ENCODE results near the gene FBXO22. TPM values are rescaled to one million over a fixed set of nuclear protein-coding genes. Genes with fewer than 3 reads are reported as not detected.
A peak's percentile ranks its signal among the peaks of the same experiment; 100 is the strongest.

Gene FBXO22
- total RNA-seq (2016; rRNA removed; fragmentation: Illumina TruSeq; extraction: Trizol) (112 and 179 TPM in 2 replicates), polyA plus RNA-seq (2011; rRNA removed) (42.5 and 45.7 TPM in 2 replicates), polyA minus RNA-seq (2011; rRNA and poly(A)+ RNA removed; ENCODE audit: low replicate concordance) (79.9 and 90.6 TPM in 2 replicates), Bru-seq, nascent RNA (percentile 92 among the genes with signal in this experiment), BruChase-seq, experiment 1, labeled RNA remaining after a 6-hour chase (percentile 84 among the genes with signal in this experiment), BruChase-seq, experiment 2, labeled RNA remaining after a 2-hour chase (percentile 94 among the genes with signal in this experiment)
- 21.5 and 24.9 TPM in 2 replicates for total RNA-seq (2016; cell fraction: cytosol; rRNA removed; fragmentation: Illumina TruSeq; extraction: Trizol; ENCODE audit: low read depth)
- 120 and 197 TPM in 2 replicates for total RNA-seq (2016; cell fraction: insoluble cytoplasmic fraction; rRNA removed; fragmentation: Illumina TruSeq; extraction: Trizol)
- total RNA-seq (2016; cell fraction: membrane; rRNA removed; fragmentation: Illumina TruSeq; extraction: Trizol): 48.5 and 56.0 TPM in 2 replicates
- 74.1 and 87.3 TPM in 2 replicates for total RNA-seq (2016; cell fraction: nucleus; rRNA removed; fragmentation: Illumina TruSeq; extraction: Trizol)
- polyA plus RNA-seq (2011; cell fraction: cytosol; rRNA removed): 29.7 and 36.0 TPM in 2 replicates
- 27.8 and 32.3 TPM in 2 replicates for polyA plus RNA-seq (2011; cell fraction: nucleus; rRNA removed)
- 49.1 and 62.3 TPM in 2 replicates for polyA plus RNA-seq (2012)
- 22.4 and 27.7 TPM in 2 replicates for polyA plus RNA-seq (2016; cell fraction: cytosol; fragmentation: Illumina TruSeq; extraction: Trizol; ENCODE audit: low read depth)
- polyA plus RNA-seq (2016; cell fraction: insoluble cytoplasmic fraction; fragmentation: Illumina TruSeq; extraction: Trizol; ENCODE audit: low read depth): 149 and 155 TPM in 2 replicates
- 36.1 and 39.4 TPM in 2 replicates for polyA plus RNA-seq (2016; cell fraction: membrane; fragmentation: Illumina TruSeq; extraction: Trizol; ENCODE audit: low read depth)
- polyA plus RNA-seq (2016; cell fraction: nucleus; fragmentation: Illumina TruSeq; extraction: Trizol; ENCODE audit: insufficient read depth, low read depth): 78.1 and 88.1 TPM in 2 replicates
- polyA minus RNA-seq (2011; cell fraction: cytosol; rRNA and poly(A)+ RNA removed): 46.8 and 48.9 TPM in 2 replicates
- 61.4 and 66.2 TPM in 2 replicates for polyA minus RNA-seq (2011; cell fraction: nucleus; rRNA and poly(A)+ RNA removed)
- long read RNA-seq, experiment 1, full-length matches to known transcripts: 112 of 122 reads
- long read RNA-seq, experiment 1, partial matches to known transcripts: 4 of 122 reads
- long read RNA-seq, experiment 1, other reads (novel, unspliced or antisense): 6 of 122 reads
- long read RNA-seq, experiment 2, transcript FBXO22-207 (6 exons, 2,164 nt): major isoform, 5 of 168 reads
- long read RNA-seq, experiment 2, partial matches to known transcripts: 33 of 168 reads
- long read RNA-seq, experiment 2, other reads (novel, unspliced or antisense): 130 of 168 reads

GRCh38 chr15:75903331-75904239 lies at the start of gene FBXO22:
Gene FBXO22, plus strand, starts transcription at chr15:75903878. Its CDS starts 86 bp downstream, at chr15:75903964.
- intact Hi-C loops (cut with micrococcal nuclease; ENCODE audit: unreplicated experiment): loop anchor here (2.0 to 10.0 kb wide), 2 partner anchors 19 to 59 kb away; partner anchors contain the start of gene UBE2Q2
- no peaks in the 10 kb centered on the region for H3K9me3 ChIP-seq (ENCODE audit: low read length)
- peak within 1 kb of the TSS; percentile 95 for H3K9ac ChIP-seq (ENCODE audit: insufficient read depth, low read depth, low read length)
- H3K27ac ChIP-seq (ENCODE audit: extremely low read length, insufficient read depth, low read length): peak within 1 kb of the TSS; percentile 89
- ATAC-seq (peak; percentile 96), FAIRE-seq (peak; percentile 32), DNase-seq (ENCODE audit: low spot score) (peak; percentile 82)
- WGBS (ENCODE audit: low lambda C conversion rate): 4% methylated on average over 14 of the region's 63 CpGs
- peak within 1 kb of the TSS; percentile 82 for H3K4me2 ChIP-seq (ENCODE audit: low read depth, low read length)
- H3K36me3 ChIP-seq (replicated peaks in 1 of 2; ENCODE audit: control insufficient read depth in 1 of 2, insufficient read depth in 2 of 2, low read length in 2 of 2): peaks cover 3 to 13% of the 10 kb centered on the region in 2 experiments; a peak in 4 of 5 replicates
- peaks cover 45% of the 10 kb centered on the region for H3K79me2 ChIP-seq (ENCODE audit: insufficient read depth, low read length)
- no peaks in the 10 kb centered on the region; the same call in 1 of the 2 replicates for H4K20me1 ChIP-seq (ENCODE audit: insufficient read depth, low read length)
- ChIA-PET POLR2A (interaction anchor here (0.7 to 2.2 kb wide), 6 partner anchors 12 to 450 kb away, joined by 3 to 8 read pairs (median 4); partner anchors contain the start of gene UBE2Q2), CTCF (ENCODE audit: low intra/inter-chr PET ratio, low total read pairs) (no interaction called here)
- H3K27me3 ChIP-seq (ENCODE audit: control insufficient read depth in 1 of 2, insufficient read depth in 2 of 2, low read length in 2 of 2): no peaks in the 10 kb centered on the region; a peak in 1 of 5 replicates
- peak within 1 kb of the TSS; percentile 77 for H2AFZ ChIP-seq (ENCODE audit: low read length)
- peak within 1 kb of the TSS; percentile 92 to 99 (median 97) for H3K4me3 ChIP-seq (replicated peaks in 1 of 3; ENCODE audit: insufficient read depth in 1 of 3, low read depth in 2 of 3, low read length in 3 of 3)
- TSS peak; percentile 95 for BruUV-seq (replicated peaks)
- H3K4me1 ChIP-seq (ENCODE audit: insufficient read depth, low read length): peaks cover 43% of the 10 kb centered on the region
- in situ Hi-C loops (cut with HindIII; ENCODE audit: extremely low pct_ligation_motif_present, low pct_unique_long_range_greater_than_20kb): no loop called here
- TF ChIP-seq ARNT2 (CRISPR knock-in tag; IDR thresholded peaks at IDR 0.05; ENCODE audit: low read depth) (peak; percentile 82; the same call in 1 of the 2 replicates), TBX2 (CRISPR knock-in tag; IDR thresholded peaks at IDR 0.05; ENCODE audit: borderline replicate concordance) (peak; percentile 86), E2F5 (CRISPR knock-in tag; conservative IDR thresholded peaks at IDR 0.05) (peak; percentile 14; the same call in 1 of the 2 replicates), BRF2 (CRISPR knock-in tag; IDR thresholded peaks at IDR 0.05) (0 out of 2 replicates have a peak, but pooled peaks have one; percentile 74), ZNF121 (CRISPR knock-in tag; IDR thresholded peaks at IDR 0.05) (peak; percentile 81), MIER3 (CRISPR knock-in tag; IDR thresholded peaks at IDR 0.05; ENCODE audit: borderline replicate concordance) (0 out of 2 replicates have a peak, but pooled peaks have one; percentile 55), ZNF12 (CRISPR knock-in tag; IDR thresholded peaks at IDR 0.05) (0 out of 2 replicates have a peak, but pooled peaks have one; percentile 53), MXD1 (CRISPR knock-in tag; IDR thresholded peaks at IDR 0.05) (peak; percentile 42; the same call in 1 of the 2 replicates), CREB1 (IDR thresholded peaks at IDR 0.05) (peak; percentile 67), CREB1 (CRISPR knock-in tag; IDR thresholded peaks at IDR 0.05) (peak; percentile 82), ZNF709 (CRISPR knock-in tag; IDR thresholded peaks at IDR 0.05) (0 out of 2 replicates have a peak, but pooled peaks have one; percentile 75), ZMYM3 (CRISPR knock-in tag; IDR thresholded peaks at IDR 0.05) (peak; percentile 64; the same call in 1 of the 2 replicates)

Measured in HepG2 (cell line).